GM21786 (cell line): Measurements from ENCODE around the gene SLC26A8.
"Not testable (repeated sequence)": the region's sequence is repeated elsewhere in the genome, so short reads cannot be mapped to it uniquely, and the experiment has no call there.

ENCODE experiments used
- ATAC-seq: cut with Tn5 transposase; IDR thresholded peaks from one replicate; pipeline ENCODE4 v1.9.1; 2021; ENCODE audit not compliant: unreplicated experiment

The SLC26A8 gene

GRCh38 chr6:36018339-36018738, 6.1 kb downstream of the SLC26A8 start:
- ATAC-seq = no peak

GRCh38 chr6:36015666-36016065, 8.8 kb downstream of the SLC26A8 start:
- no peak for ATAC-seq

- no peak for ATAC-seq
Measured at GRCh38 chr6:36000451-36000850, 24.0 kb downstream of the SLC26A8 start.

- no peak for ATAC-seq
Measured at GRCh38 chr6:35993150-35993549, 31.3 kb downstream of the SLC26A8 start.

GRCh38 chr6:35988047-35988446, 36.4 kb downstream of the SLC26A8 start:
- ATAC-seq = not testable (repeated sequence)

GRCh38 chr6:35984701-35985100, 39.7 kb downstream of the SLC26A8 start:
- no peak for ATAC-seq

- no peak for ATAC-seq
Measured at GRCh38 chr6:35980991-35981645, 43.3 kb downstream of the SLC26A8 start.

GRCh38 chr6:35980126-35980525, 44.3 kb downstream of the SLC26A8 start:
- not testable (repeated sequence) for ATAC-seq

GRCh38 chr6:35977308-35977707, 47.1 kb downstream of the SLC26A8 start:
- ATAC-seq = no peak

GRCh38 chr6:35973670-35974222, 50.7 kb downstream of the SLC26A8 start:
- peak; percentile 87 for ATAC-seq

- ATAC-seq = no peak
Measured at GRCh38 chr6:35972471-35973367, 51.7 kb downstream of the SLC26A8 start.

- no peak for ATAC-seq
Measured at GRCh38 chr6:35970181-35970580, 54.3 kb downstream of the SLC26A8 start.

- ATAC-seq = no peak
Measured at GRCh38 chr6:35969646-35970045, 54.8 kb downstream of the SLC26A8 start.

- ATAC-seq = no peak
Measured at GRCh38 chr6:35968821-35969220, 55.6 kb downstream of the SLC26A8 start.

GRCh38 chr6:35967076-35967774, 57.2 kb downstream of the SLC26A8 start:
- ATAC-seq = no peak

GRCh38 chr6:35962779-35963560, 61.5 kb downstream of the SLC26A8 start:
- no peak for ATAC-seq

- ATAC-seq = no peak
Measured at GRCh38 chr6:35960187-35960586, 64.3 kb downstream of the SLC26A8 start.

- no peak for ATAC-seq
Measured at GRCh38 chr6:35955970-35956369, 68.5 kb downstream of the SLC26A8 start.

GRCh38 chr6:35955521-35955920, 68.9 kb downstream of the SLC26A8 start:
- ATAC-seq = no peak

- ATAC-seq = no peak
Measured at GRCh38 chr6:35955071-35955470, 69.4 kb downstream of the SLC26A8 start.

GRCh38 chr6:35954333-35954732, 70.1 kb downstream of the SLC26A8 start:
- no peak for ATAC-seq
